ENCODE results near the gene TBCCD1.
"Not testable (repeated sequence)": the region's sequence is repeated elsewhere in the genome, so short reads cannot be mapped to it uniquely, and the experiment has no call there.

TBCCD1 gene

GRCh38 chr3:186596568-186597287 lies 29.6 kb upstream of the TBCCD1 start:
- DNase-seq (ENCODE audit: low read depth in 2 of 2) = peak in 1 of 2 experiments; percentile 3

- DNase-seq (ENCODE audit: low read depth in 2 of 2) = no peak
Observed at GRCh38 chr3:186594591-186595113, 27.5 kb upstream of the TBCCD1 start.

GRCh38 chr3:186593862-186594261 lies 26.7 kb upstream of the TBCCD1 start:
- DNase-seq (ENCODE audit: low read depth in 2 of 2) = no peak

- no peak for DNase-seq (ENCODE audit: low read depth in 2 of 2)
Observed at GRCh38 chr3:186592682-186593081, 25.5 kb upstream of the TBCCD1 start.

GRCh38 chr3:186590580-186591295 lies 23.6 kb upstream of the TBCCD1 start:
- DNase-seq (ENCODE audit: low read depth in 2 of 2) = no peak

GRCh38 chr3:186589856-186590579 lies 22.9 kb upstream of the TBCCD1 start:
- no peak for DNase-seq (ENCODE audit: low read depth in 2 of 2)

- peak in 1 of 2 experiments; percentile 4 for DNase-seq (ENCODE audit: low read depth in 2 of 2)
Observed at GRCh38 chr3:186589121-186589520, 22.0 kb upstream of the TBCCD1 start.

- no peak for DNase-seq (ENCODE audit: low read depth in 2 of 2)
Observed at GRCh38 chr3:186588632-186589031, 21.5 kb upstream of the TBCCD1 start.

GRCh38 chr3:186587183-186587582 lies 20.0 kb upstream of the TBCCD1 start:
- no peak for DNase-seq (ENCODE audit: low read depth in 2 of 2)

- DNase-seq (ENCODE audit: low read depth in 2 of 2) = not testable (repeated sequence)
Observed at GRCh38 chr3:186586245-186586644, 19.1 kb upstream of the TBCCD1 start.

GRCh38 chr3:186583831-186584230 lies 16.7 kb upstream of the TBCCD1 start:
- no peak for DNase-seq (ENCODE audit: low read depth in 2 of 2)

- DNase-seq (ENCODE audit: low read depth in 2 of 2) = no peak
Observed at GRCh38 chr3:186582541-186582940, 15.4 kb upstream of the TBCCD1 start.

- DNase-seq (ENCODE audit: low read depth in 2 of 2) = no peak
Observed at GRCh38 chr3:186580785-186581184, 13.6 kb upstream of the TBCCD1 start.

GRCh38 chr3:186577521-186577920 lies 10.4 kb upstream of the TBCCD1 start:
- DNase-seq (ENCODE audit: low read depth in 2 of 2) = no peak

- no peak for DNase-seq (ENCODE audit: low read depth in 2 of 2)
Observed at GRCh38 chr3:186571644-186572013, 4.5 kb upstream of the TBCCD1 start.

GRCh38 chr3:186570941-186571643 lies 4.0 kb upstream of the TBCCD1 start:
- no peak for DNase-seq (ENCODE audit: low read depth in 2 of 2)

GRCh38 chr3:186570096-186570940 lies 3.2 kb upstream of the TBCCD1 start, which contains the start of gene DNAJB11:
TSS of gene DNAJB11 (plus strand) at chr3:186570720. CDS start at chr3:186570898, 178 bp downstream.
- DNase-seq (ENCODE audit: low read depth in 2 of 2) = peak; percentile 100

GRCh38 chr3:186569779-186570095 lies 2.6 kb upstream of the TBCCD1 start:
- no peak for DNase-seq (ENCODE audit: low read depth in 2 of 2)

- not testable (repeated sequence) for DNase-seq (ENCODE audit: low read depth in 2 of 2)
Observed at GRCh38 chr3:186569361-186569760, 2.2 kb upstream of the TBCCD1 start.

- DNase-seq (ENCODE audit: low read depth in 2 of 2) = no peak
Observed at GRCh38 chr3:186566772-186567071, 417 bp downstream of the TBCCD1 start.

- DNase-seq (ENCODE audit: low read depth in 2 of 2) = no peak
Observed at GRCh38 chr3:186564586-186564985, 2.6 kb downstream of the TBCCD1 start.
